Measurements from ENCODE around the gene FNIP2. TPM values are rescaled to one million over a fixed set of nuclear protein-coding genes. Genes with fewer than 3 reads are reported as not detected.

The FNIP2 gene
- total and polyA plus RNA-seq, 4 donors: 8.8 to 88.7 (median 23.5) TPM

DNA sequence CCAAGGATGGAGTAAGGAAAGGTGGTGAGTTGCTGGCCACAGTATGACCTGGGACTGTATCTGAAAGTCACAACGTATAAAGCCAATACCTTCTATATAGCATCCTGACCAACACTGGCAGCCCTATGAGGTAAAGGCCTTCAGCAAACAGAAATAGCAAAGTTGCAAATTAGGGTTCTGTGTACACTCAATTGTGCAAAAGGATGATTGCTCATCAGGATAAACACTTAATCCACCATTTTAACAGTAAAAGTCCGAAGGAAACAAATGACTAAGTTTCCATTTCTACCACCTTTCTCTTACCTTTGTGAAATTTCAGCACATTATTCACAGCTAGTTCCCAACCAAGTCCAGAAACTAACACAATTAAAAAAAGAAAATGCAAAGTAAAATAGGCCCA lies 1.4 kb upstream of the FNIP2 start (continued):
- TF ChIP-seq, protein P1, sequence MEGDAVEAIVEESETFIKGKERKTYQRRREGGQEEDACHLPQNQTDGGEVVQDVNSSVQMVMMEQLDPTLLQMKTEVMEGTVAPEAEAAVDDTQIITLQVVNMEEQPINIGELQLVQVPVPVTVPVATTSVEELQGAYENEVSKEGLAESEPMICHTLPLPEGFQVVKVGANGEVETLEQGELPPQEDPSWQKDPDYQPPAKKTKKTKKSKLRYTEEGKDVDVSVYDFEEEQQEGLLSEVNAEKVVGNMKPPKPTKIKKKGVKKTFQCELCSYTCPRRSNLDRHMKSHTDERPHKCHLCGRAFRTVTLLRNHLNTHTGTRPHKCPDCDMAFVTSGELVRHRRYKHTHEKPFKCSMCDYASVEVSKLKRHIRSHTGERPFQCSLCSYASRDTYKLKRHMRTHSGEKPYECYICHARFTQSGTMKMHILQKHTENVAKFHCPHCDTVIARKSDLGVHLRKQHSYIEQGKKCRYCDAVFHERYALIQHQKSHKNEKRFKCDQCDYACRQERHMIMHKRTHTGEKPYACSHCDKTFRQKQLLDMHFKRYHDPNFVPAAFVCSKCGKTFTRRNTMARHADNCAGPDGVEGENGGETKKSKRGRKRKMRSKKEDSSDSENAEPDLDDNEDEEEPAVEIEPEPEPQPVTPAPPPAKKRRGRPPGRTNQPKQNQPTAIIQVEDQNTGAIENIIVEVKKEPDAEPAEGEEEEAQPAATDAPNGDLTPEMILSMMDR (IDR thresholded peaks at IDR 0.05; ENCODE audit: low read depth, low read length, missing input control): no peak
- TF ChIP-seq JUND (IDR thresholded peaks at IDR 0.05) (no peak), FOXA1 (IDR thresholded peaks at IDR 0.05) (no peak), YY1 (IDR thresholded peaks at IDR 0.05) (no peak)

DNA sequence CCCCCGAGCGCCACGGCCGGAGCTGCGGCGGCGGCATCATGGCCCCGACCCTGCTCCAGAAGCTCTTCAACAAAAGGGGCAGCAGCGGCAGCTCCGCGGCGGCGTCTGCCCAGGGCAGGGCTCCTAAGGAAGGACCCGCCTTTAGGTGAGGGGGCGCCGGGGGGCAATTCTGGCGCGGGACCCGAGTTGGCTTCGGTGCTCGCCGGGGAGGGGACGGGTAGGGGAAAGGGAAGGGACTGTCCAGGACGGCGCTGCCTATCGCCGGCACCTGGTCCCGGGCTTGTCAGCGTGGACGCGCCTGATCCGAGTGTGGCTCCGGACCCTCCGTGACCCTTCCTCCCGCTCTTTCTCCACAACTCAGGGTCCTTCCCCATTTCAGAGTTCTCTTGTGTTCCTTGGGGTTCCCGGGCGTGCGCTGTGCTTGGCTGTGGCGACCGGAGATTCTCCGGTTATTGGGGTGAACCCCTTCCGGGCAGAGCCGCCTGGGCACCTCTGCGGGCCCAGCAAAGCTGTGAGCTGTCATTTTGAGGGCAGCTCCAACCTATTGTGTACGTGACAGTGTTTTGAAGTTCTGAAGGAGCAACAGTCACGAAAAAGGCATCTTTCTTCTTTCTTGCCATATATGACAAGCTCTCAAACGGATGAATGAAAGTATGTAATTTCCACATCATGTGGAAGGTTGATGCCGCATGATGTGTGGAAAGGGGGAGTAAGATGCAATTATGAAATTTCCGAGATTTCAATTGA lies 522 bp downstream of the FNIP2 start:
- H3K27me3 ChIP-seq (ENCODE audit: control insufficient read depth in 4 of 4, insufficient read depth in 4 of 4, low read length in 3 of 4): no peaks in the 10 kb centered on the region
- H3K27ac ChIP-seq (ENCODE audit: low read depth in 1 of 2, low read length in 2 of 2): peak overlapping the region; percentile 35 to 72
- H3K36me3 ChIP-seq (ENCODE audit: control insufficient read depth in 4 of 4, insufficient read depth in 3 of 4, low read depth in 1 of 4, low read length in 3 of 4): no peaks in the 10 kb centered on the region
- WGBS: under 1% methylated on average over 49 of the region's 49 CpGs
- peak overlapping the region; percentile 87 to 93 for H3K9ac ChIP-seq (ENCODE audit: low read depth in 1 of 2, low read length in 2 of 2)
- H3K9me3 ChIP-seq (ENCODE audit: control insufficient read depth in 4 of 4, low read length in 3 of 4): no peaks in the 10 kb centered on the region
- peaks cover 3 to 28% (median 10%) of the 10 kb centered on the region in 4 donors for H3K4me1 ChIP-seq (ENCODE audit: control insufficient read depth in 4 of 4, insufficient read depth in 4 of 4, low read length in 3 of 4)
- DNase-seq (ENCODE audit: low spot score): peak; percentile 62
- TF ChIP-seq, protein P1 (IDR thresholded peaks at IDR 0.05; ENCODE audit: low read depth, low read length, missing input control): no peak
- TF ChIP-seq FOXA1 (IDR thresholded peaks at IDR 0.05) (no peak), NR2F2 (IDR thresholded peaks at IDR 0.05) (no peak), EGR1 (IDR thresholded peaks at IDR 0.05; ENCODE audit: low read depth in 2 of 2) (no peak), GABPA (IDR thresholded peaks at IDR 0.05 in 1 of 2, conservative IDR thresholded peaks at IDR 0.05 in 1 of 2) (no peak), HNF4G (IDR thresholded peaks at IDR 0.05) (no peak), YY1 (IDR thresholded peaks at IDR 0.05) (no peak), SP1 (IDR thresholded peaks at IDR 0.05) (no peak), HNF4A (conservative IDR thresholded peaks at IDR 0.05) (no peak)
- H3K4me3 ChIP-seq (ENCODE audit: low read depth in 1 of 3, low read length in 3 of 3): peak overlapping the region; percentile 77 to 100 (median 84)

DNA sequence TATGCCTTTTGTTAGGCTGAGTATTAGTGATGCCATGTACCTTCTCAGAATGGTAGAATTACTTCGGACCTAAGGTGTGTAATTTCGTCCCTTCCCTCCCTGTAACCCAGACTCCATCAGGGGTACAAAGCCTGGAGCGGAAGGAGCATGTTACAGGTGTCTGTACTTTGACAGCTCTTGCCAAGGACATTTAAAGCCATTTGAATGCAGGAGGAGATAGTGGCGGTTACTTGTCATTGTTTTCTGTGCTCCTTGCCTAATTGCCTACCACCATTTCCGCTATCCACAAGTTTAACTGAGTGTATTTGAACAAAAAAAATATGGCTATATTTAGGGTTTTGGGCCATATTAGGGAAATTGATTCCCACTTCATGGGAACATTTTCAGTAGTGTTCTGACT lies 1.8 kb downstream of the FNIP2 start:
- Histone ChIP-seq H3K9me3 (ENCODE audit: control insufficient read depth in 4 of 4, low read length in 3 of 4) (no peaks in the 10 kb centered on the region), H3K9ac (ENCODE audit: low read depth in 1 of 2, low read length in 2 of 2) (peak overlapping the region in 1 of 2 donors; percentile 93), H3K4me1 (ENCODE audit: control insufficient read depth in 4 of 4, insufficient read depth in 4 of 4, low read length in 3 of 4) (peaks cover 3 to 37% (median 10%) of the 10 kb centered on the region in 4 donors), H3K36me3 (ENCODE audit: control insufficient read depth in 4 of 4, insufficient read depth in 3 of 4, low read depth in 1 of 4, low read length in 3 of 4) (no peaks in the 10 kb centered on the region), H3K27me3 (ENCODE audit: control insufficient read depth in 4 of 4, insufficient read depth in 4 of 4, low read length in 3 of 4) (no peaks in the 10 kb centered on the region), H3K27ac (ENCODE audit: low read depth in 1 of 2, low read length in 2 of 2) (peak overlapping the region in 1 of 2 donors; percentile 43), H3K4me3 (ENCODE audit: low read depth in 1 of 3, low read length in 3 of 3) (peak overlapping the region; percentile 77 to 100 (median 84))
- TF ChIP-seq, protein P2, sequence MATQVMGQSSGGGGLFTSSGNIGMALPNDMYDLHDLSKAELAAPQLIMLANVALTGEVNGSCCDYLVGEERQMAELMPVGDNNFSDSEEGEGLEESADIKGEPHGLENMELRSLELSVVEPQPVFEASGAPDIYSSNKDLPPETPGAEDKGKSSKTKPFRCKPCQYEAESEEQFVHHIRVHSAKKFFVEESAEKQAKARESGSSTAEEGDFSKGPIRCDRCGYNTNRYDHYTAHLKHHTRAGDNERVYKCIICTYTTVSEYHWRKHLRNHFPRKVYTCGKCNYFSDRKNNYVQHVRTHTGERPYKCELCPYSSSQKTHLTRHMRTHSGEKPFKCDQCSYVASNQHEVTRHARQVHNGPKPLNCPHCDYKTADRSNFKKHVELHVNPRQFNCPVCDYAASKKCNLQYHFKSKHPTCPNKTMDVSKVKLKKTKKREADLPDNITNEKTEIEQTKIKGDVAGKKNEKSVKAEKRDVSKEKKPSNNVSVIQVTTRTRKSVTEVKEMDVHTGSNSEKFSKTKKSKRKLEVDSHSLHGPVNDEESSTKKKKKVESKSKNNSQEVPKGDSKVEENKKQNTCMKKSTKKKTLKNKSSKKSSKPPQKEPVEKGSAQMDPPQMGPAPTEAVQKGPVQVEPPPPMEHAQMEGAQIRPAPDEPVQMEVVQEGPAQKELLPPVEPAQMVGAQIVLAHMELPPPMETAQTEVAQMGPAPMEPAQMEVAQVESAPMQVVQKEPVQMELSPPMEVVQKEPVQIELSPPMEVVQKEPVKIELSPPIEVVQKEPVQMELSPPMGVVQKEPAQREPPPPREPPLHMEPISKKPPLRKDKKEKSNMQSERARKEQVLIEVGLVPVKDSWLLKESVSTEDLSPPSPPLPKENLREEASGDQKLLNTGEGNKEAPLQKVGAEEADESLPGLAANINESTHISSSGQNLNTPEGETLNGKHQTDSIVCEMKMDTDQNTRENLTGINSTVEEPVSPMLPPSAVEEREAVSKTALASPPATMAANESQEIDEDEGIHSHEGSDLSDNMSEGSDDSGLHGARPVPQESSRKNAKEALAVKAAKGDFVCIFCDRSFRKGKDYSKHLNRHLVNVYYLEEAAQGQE (IDR thresholded peaks at IDR 0.05): no peak
- TF ChIP-seq EGR1 (IDR thresholded peaks at IDR 0.05; ENCODE audit: low read depth in 2 of 2) (no peak), GABPA (IDR thresholded peaks at IDR 0.05 in 1 of 2, conservative IDR thresholded peaks at IDR 0.05 in 1 of 2) (no peak), FOXA1 (IDR thresholded peaks at IDR 0.05) (no peak), SP1 (IDR thresholded peaks at IDR 0.05) (no peak), RAD21 (IDR thresholded peaks at IDR 0.05) (no peak), RXRA (IDR thresholded peaks at IDR 0.05) (no peak), FOXA2 (IDR thresholded peaks at IDR 0.05) (no peak), YY1 (IDR thresholded peaks at IDR 0.05) (no peak), NR2F2 (IDR thresholded peaks at IDR 0.05) (no peak), HNF4G (IDR thresholded peaks at IDR 0.05) (no peak)
- TF ChIP-seq, protein P3, sequence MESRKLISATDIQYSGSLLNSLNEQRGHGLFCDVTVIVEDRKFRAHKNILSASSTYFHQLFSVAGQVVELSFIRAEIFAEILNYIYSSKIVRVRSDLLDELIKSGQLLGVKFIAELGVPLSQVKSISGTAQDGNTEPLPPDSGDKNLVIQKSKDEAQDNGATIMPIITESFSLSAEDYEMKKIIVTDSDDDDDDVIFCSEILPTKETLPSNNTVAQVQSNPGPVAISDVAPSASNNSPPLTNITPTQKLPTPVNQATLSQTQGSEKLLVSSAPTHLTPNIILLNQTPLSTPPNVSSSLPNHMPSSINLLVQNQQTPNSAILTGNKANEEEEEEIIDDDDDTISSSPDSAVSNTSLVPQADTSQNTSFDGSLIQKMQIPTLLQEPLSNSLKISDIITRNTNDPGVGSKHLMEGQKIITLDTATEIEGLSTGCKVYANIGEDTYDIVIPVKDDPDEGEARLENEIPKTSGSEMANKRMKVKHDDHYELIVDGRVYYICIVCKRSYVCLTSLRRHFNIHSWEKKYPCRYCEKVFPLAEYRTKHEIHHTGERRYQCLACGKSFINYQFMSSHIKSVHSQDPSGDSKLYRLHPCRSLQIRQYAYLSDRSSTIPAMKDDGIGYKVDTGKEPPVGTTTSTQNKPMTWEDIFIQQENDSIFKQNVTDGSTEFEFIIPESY (IDR thresholded peaks at IDR 0.05): no peak
- TF ChIP-seq, protein P4, sequence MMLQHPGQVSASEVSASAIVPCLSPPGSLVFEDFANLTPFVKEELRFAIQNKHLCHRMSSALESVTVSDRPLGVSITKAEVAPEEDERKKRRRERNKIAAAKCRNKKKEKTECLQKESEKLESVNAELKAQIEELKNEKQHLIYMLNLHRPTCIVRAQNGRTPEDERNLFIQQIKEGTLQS (IDR thresholded peaks at IDR 0.05): no peak
- TF ChIP-seq, protein P5, sequence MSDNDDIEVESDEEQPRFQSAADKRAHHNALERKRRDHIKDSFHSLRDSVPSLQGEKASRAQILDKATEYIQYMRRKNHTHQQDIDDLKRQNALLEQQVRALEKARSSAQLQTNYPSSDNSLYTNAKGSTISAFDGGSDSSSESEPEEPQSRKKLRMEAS (IDR thresholded peaks at IDR 0.05): no peak
- DNase-seq (ENCODE audit: low spot score): no peak
- WGBS: 69% methylated on average over 5 of the region's 5 CpGs

Data from liver (tissue), 9 donors.